HG02610 (cell line): Measurements from ENCODE around the gene OSBPL8.
A peak's percentile ranks its signal among the peaks of the same experiment; 100 is the strongest.
"Not testable (repeated sequence)": the region's sequence is repeated elsewhere in the genome, so short reads cannot be mapped to it uniquely, and the experiment has no call there.

Source experiments
- ATAC-seq: cut with Tn5 transposase; IDR thresholded peaks from one replicate; pipeline ENCODE4 v1.9.1; 2021; ENCODE audit warnings: mild to moderate bottlenecking, moderate library complexity; ENCODE audit not compliant: unreplicated experiment

The OSBPL8 gene

DNA sequence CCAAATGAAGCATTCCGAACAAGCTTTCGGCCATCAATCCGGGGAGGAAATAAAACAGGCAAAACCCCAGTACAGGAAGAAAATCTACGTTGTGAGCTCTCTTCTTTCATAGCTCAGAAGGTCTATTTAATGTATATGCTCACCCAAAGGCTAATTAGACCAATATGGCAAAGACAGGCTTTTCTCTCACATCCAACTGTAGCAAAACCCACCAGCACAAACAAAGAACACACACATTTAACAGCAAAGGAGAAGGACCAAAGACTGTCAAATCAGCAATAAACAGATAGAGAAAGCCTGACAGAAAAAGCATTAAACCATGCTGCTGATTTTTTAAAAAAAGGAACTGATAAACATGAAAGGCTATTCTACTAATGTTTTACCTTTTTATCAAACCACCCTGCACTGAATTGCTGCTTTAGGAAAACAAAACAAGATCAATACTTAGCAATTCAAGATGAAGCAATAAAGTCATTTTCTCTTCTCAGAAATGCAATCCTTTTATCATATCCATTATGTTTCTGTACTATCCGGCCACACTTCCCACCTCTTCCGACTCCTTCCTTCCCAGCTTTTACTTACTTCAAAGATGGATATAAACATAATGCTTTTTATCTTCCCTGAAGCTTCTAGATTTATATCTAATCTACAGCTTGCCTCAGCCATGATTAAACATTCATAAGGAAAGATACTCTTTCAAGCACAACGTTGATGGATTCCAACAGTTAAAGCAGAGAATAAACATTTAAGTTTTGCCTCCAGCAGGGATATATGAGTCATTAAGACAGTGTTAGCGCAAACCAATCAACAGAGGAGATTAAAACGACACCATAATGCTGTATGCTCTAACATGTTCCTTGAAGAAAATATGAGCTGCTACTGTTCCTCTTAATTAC lies 136.8 kb downstream of the OSBPL8 start:
- ATAC-seq = no peak

DNA sequence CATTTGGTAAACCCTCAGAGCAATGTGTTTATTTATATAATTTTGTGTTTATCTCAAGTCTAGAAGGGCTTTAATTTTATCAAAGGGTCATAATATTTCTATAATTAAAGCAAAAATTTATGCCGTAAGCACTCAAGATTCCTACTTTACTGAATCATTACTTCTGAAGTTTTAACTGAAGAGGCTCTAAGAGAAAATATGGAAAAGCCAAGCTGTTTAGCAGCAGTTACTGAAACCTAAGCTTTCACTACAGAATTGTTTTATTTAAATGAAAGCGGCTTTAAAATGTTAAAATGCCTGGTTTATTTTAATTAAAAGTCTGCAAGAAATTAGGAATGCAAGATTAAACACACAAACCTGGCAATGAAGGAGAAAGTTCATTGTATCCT lies 137.4 kb downstream of the OSBPL8 start:
- ATAC-seq = no peak

GRCh38 chr12:76421046-76421445 lies 138.5 kb downstream of the OSBPL8 start:
- ATAC-seq = no peak

DNA sequence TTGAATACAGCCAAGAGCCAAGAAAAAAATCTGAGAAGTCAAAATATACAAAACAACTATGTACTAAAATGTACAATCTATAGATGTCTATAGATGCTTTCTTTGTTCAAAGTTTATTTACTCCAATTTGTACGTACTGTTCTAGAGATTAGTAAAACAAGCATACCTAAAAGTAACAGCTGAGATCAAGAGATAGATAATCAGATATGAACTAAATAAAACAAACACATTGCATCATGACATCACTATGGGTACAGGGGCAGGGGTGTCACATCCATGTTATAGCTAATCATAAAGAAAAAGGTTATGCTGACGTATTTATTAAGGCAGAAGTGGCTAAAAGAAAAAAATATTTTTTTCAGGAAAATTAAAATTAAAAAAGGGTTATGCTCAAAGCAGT lies 139.3 kb downstream of the OSBPL8 start:
- no peak for ATAC-seq

GRCh38 chr12:76417116-76417515 lies 142.5 kb downstream of the OSBPL8 start:
- ATAC-seq = peak; percentile 70

DNA sequence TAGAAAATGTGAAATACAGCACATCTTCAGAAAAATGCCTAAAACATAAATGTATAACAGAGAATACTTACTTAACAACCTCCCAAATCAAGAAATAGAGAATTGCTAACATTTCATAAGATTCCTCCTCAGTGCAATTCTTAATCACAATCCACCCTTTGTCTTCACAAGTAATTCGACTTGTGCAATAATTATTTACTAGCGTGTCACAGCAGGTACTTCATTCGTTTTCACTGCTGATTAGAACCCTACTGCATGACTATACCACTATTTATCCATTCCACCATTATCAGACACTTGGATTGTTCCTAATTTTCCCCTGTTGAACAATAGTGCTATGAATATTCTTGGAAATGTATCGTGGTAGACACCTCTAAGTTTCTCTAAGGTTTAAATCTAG lies 146.4 kb downstream of the OSBPL8 start:
- ATAC-seq = no peak

GRCh38 chr12:76410781-76411180 lies 148.8 kb downstream of the OSBPL8 start:
- no peak for ATAC-seq

DNA sequence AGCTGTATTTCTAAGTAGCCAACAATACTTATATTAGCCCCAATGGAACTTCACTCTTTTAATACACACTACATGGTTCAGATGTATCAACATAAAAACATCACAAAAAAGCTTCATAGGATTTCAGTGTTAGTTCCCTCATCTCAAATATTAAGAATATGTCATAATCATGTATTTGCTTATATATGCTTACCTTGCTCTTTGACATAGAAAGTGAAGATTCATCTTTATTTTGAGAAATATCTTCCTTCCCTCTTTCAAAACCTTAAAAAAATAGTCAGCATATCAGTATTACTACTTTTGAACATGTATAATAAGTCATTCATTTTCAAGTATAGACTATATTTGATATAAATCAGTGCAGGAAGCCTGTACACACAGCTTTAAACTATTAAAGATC lies 149.2 kb downstream of the OSBPL8 start:
- no peak for ATAC-seq

DNA sequence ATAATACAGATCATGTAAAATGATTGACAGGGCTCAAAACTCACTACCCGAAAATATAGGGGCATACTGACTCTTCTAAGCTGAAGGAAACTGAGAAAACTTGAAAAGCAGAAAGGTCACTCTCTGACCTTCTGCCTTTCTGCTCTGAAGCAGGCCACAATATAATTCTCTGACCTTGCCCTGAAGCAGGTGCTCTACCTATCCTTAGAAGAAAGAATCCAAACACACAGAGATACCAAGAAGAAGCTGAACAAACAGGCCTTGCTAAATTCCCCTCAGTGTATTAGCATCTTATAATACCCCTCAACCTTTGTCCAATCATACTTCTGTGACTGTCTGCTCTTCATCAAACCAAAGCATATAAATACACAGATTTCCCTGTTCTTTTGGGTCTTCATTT lies 150.5 kb downstream of the OSBPL8 start:
- ATAC-seq = no peak

- ATAC-seq = no peak
Measured at GRCh38 chr12:76407710-76408109, 151.9 kb downstream of the OSBPL8 start.

GRCh38 chr12:76402259-76402658 lies 157.3 kb downstream of the OSBPL8 start:
- no peak for ATAC-seq

- ATAC-seq = no peak
Measured at GRCh38 chr12:76400136-76400535, 159.4 kb downstream of the OSBPL8 start.

DNA sequence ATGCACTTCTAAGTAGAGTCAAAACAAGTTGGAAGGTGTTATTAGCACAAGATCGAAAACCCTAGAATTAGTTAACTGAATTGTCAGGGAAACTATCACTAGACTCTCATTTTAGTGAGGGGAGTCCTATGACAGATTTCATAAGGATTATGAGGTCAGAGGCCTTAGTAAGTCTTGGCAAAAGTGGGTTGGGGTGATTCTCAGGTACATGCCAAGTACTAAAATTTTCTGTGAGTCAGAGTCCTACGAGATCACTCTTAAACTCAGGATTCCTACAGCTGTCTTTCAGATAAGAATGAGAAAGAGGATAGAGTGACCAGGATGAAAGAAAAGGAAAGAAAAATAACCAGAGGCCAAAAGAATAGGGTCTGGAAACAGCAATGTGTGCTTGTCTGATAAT lies 160.5 kb downstream of the OSBPL8 start:
- no peak for ATAC-seq

DNA sequence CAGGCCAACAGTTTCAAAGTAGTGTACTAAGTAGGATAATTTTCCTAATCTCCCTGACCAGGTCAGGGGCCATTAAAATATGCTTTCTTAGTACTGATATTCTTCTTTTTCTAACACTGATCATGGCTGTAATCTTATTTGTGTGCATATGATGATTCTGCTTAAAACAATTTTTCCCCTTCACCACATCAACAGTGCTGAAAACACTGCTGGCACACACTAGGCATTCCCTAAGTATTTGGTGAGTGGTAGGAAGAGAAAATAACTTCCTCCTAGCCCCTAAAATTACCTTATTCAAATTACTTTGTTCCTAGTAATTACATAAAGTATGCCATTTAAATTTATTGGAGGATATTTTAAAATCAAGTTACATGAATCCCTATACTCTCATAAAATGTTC lies 161.5 kb downstream of the OSBPL8 start:
- ATAC-seq = no peak

DNA sequence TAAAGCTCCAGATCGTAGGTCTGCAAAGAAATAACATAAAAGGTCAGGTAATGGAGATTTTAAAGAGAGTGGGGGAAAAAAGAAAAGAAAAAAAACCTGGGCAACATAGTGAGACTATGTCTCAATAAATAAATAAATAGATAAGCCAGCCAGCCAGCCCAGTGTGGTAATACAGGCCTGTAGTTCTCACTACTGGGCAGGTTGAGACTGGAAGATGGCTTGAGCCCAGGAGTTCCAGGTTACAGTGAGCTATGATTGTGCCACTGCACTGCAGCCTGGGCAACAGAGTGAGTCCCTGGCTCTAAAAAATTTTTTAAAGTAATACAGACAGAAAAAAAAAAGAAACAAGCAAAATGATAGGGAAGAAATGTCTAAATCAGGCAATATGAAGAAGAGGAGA lies 168.1 kb downstream of the OSBPL8 start:
- ATAC-seq = no peak

- no peak for ATAC-seq
Measured at GRCh38 chr12:76387614-76388013, 172.0 kb downstream of the OSBPL8 start.

GRCh38 chr12:76384560-76384959 lies 175.0 kb downstream of the OSBPL8 start:
- ATAC-seq = no peak

- no peak for ATAC-seq
Measured at GRCh38 chr12:76383988-76384387, 175.6 kb downstream of the OSBPL8 start.

DNA sequence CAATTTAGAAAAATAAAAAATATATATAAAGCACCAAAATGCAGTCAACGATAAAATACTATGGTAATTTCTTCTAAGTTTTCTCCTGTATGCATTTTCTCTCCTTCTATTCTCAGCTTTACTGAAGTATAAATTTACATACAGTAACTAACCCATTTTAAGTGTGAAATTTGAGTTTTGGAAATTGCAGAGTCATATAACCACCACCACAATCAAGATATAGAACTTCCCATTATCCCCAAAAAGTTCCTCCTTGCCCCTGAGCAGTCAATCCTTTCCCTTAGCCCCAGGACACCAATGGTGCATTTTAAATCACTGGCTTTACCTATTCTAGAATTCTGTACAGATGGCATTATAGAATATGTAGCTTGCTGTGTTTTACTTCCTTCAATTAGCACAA lies 180.3 kb downstream of the OSBPL8 start:
- ATAC-seq = no peak

- not testable (repeated sequence) for ATAC-seq
Measured at GRCh38 chr12:76376876-76377275, 182.7 kb downstream of the OSBPL8 start.

DNA sequence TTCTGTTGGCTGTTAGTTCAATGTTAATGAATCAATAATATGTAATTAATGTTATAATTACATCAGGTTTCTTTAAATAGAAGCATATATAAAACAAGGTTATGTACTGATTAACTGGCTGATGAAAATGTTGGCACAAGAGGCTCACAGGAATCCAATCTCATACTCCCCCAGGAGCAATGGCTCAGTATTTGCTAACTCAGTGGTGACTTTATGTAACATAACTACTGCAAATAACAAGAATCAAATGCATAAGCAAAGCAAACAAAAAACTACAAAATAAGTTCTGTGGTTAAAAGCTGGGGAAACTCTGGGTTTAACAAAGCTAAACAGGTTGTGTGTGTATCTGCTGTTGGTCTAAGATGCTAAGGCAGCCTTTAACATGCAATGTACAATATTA lies 183.6 kb downstream of the OSBPL8 start:
- ATAC-seq = no peak

- ATAC-seq = no peak
Measured at GRCh38 chr12:76375470-76375869, 184.1 kb downstream of the OSBPL8 start.
